ENCODE results near the gene ITGAV. TPM values are rescaled to one million over a fixed set of nuclear protein-coding genes. Genes with fewer than 3 reads are reported as not detected.

Gene ITGAV
- total RNA-seq, 1 experiment from 2014 or later, result 26.9 TPM

DNA sequence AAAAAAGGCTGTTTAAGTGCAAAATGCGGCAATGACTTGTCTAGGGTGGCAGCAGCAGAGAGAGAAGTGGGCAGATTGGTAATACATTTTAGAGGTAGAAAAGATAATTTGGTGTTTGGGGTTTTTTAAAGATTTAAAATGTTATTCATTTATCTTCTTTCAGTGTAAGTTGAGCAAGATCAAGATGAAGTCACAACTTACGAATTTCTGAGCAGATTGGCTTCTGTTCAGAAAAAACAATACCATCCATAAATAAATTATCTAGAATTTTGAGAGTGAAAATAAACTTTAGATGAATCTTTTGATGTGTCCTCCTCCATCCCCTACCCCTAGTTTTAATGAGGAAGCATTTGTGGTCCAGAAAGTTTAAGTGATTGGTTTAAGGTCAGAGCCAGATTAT lies 56.1 kb downstream of the ITGAV start:
- no peaks in the 10 kb centered on the region for H3K23me2 ChIP-seq (ENCODE audit: insufficient read length, low read depth, low read length, poor library complexity, severe bottlenecking)
- WGBS (ENCODE audit: extremely low coverage, insufficient read length, low lambda C conversion rate), result no CpG with 5 or more reads among the region's 2 CpGs
- Mint-ChIP-seq H3K4me1 (peaks cover 7 to 11% of the 10 kb centered on the region in 2 experiments), H3K27me3 (ENCODE audit: low read depth) (no peaks in the 10 kb centered on the region), H3K36me3 (ENCODE audit: insufficient read depth in 1 of 3, low read depth in 3 of 3) (peaks cover 5 to 19% (median 8%) of the 10 kb centered on the region in 3 experiments; a peak in 6 of 7 replicates), H3K9me3 (no peaks in the 10 kb centered on the region), H3K27ac (no peak overlapping the region), H3K4me3 (no peak overlapping the region)
- no peak overlapping the region for H4K5ac ChIP-seq (ENCODE audit: insufficient read length, low read depth, low read length)
- H3T11ph ChIP-seq (ENCODE audit: low read length), result no peak overlapping the region
- no peak overlapping the region for H3K23ac ChIP-seq (ENCODE audit: insufficient read length, low read depth, low read length)
- no peak overlapping the region for H2AK5ac ChIP-seq (ENCODE audit: insufficient read length, low read length)
- H2BK120ac ChIP-seq (ENCODE audit: low read depth, low read length, poor library complexity, severe bottlenecking), result no peak overlapping the region
- no peak overlapping the region for H2AFZ ChIP-seq (ENCODE audit: low read length)
- H3K4ac ChIP-seq (ENCODE audit: low read depth, low read length), result no peak overlapping the region
- H3K9me3 ChIP-seq (ENCODE audit: control insufficient read depth, low read depth, low read length), result no peaks in the 10 kb centered on the region
- no peaks in the 10 kb centered on the region; the same call in 1 of the 2 replicates for H3K4me1 ChIP-seq (ENCODE audit: insufficient read depth, low read length)
- TF ChIP-seq, protein P1, sequence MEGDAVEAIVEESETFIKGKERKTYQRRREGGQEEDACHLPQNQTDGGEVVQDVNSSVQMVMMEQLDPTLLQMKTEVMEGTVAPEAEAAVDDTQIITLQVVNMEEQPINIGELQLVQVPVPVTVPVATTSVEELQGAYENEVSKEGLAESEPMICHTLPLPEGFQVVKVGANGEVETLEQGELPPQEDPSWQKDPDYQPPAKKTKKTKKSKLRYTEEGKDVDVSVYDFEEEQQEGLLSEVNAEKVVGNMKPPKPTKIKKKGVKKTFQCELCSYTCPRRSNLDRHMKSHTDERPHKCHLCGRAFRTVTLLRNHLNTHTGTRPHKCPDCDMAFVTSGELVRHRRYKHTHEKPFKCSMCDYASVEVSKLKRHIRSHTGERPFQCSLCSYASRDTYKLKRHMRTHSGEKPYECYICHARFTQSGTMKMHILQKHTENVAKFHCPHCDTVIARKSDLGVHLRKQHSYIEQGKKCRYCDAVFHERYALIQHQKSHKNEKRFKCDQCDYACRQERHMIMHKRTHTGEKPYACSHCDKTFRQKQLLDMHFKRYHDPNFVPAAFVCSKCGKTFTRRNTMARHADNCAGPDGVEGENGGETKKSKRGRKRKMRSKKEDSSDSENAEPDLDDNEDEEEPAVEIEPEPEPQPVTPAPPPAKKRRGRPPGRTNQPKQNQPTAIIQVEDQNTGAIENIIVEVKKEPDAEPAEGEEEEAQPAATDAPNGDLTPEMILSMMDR (conservative IDR thresholded peaks at IDR 0.05), result no peak
- no peak overlapping the region for H2BK20ac ChIP-seq (ENCODE audit: low read depth, low read length, poor library complexity, severe bottlenecking)
- H3K27me3 ChIP-seq (ENCODE audit: insufficient read depth, low read length), result no peaks in the 10 kb centered on the region
- no peak overlapping the region for H3K56ac ChIP-seq (ENCODE audit: insufficient read length, low read depth, low read length)
- no peak overlapping the region for H2BK5ac ChIP-seq (ENCODE audit: insufficient read length, low read length)
- DNase-seq, result no peak
- H3K27ac ChIP-seq (ENCODE audit: insufficient read length, low read depth, low read length), result no peak overlapping the region
- H4K20me1 ChIP-seq (ENCODE audit: control insufficient read depth, insufficient read depth, insufficient read length), result no peaks in the 10 kb centered on the region
- no peaks in the 10 kb centered on the region for H3K79me2 ChIP-seq (ENCODE audit: insufficient read depth, low read length)
- H4K91ac ChIP-seq (ENCODE audit: insufficient read length, low read depth, low read length), result no peak overlapping the region
- no peak overlapping the region for H2BK15ac ChIP-seq (ENCODE audit: low read depth, low read length)
- H3K14ac ChIP-seq (ENCODE audit: insufficient read depth, low read length), result no peak overlapping the region
- no peak overlapping the region for H3K9ac ChIP-seq (ENCODE audit: extremely low read depth, insufficient read length, low read length)
- H3K4me2 ChIP-seq (ENCODE audit: insufficient read depth, insufficient read length, low read length), result no peak overlapping the region
- H3K18ac ChIP-seq (ENCODE audit: insufficient read length, low read depth, low read length), result no peak overlapping the region
- H4K8ac ChIP-seq (replicated peaks; ENCODE audit: insufficient read length, low read depth, low read length), result no peak overlapping the region
- H3K79me1 ChIP-seq (ENCODE audit: insufficient read depth, low read depth, low read length, poor library complexity, severe bottlenecking), result no peaks in the 10 kb centered on the region
- H2BK12ac ChIP-seq (ENCODE audit: insufficient read length, low read depth, low read length), result no peak overlapping the region
